ENCODE data around the gene CCNE1.
"Not testable (repeated sequence)": the region's sequence is repeated elsewhere in the genome, so short reads cannot be mapped to it uniquely, and the experiment has no call there.

GRCh38 chr19:29794490-29794889 is 17.3 kb upstream of the CCNE1 start:
- TF ChIP-seq CTCF, POLR2A (IDR thresholded peaks at IDR 0.05): not testable (repeated sequence)

Data from Peyer's patch (tissue), 4 donors.